Erythroblast (primary cell): ENCODE results near the gene MTA2.

ENCODE experiments used
- GATA1 ChIP-seq: IDR thresholded peaks from 2 replicates; pipeline ENCODE4 v1.6.1; 2011; ENCODE audit warnings: low read depth, mild to moderate bottlenecking, control low read depth, low read length, moderate library complexity
- POLR2A ChIP-seq: IDR thresholded peaks from 2 replicates; pipeline ENCODE4 v1.6.1; 2011; ENCODE audit warnings: mild to moderate bottlenecking, low read length

- TF ChIP-seq POLR2A (no peak), GATA1 (no peak)
Observed at GRCh38 chr11:62610814-62611704, 9.4 kb upstream of the MTA2 start.
